Measurements from ENCODE around the gene FAM170A. TPM values are rescaled to one million over a fixed set of nuclear protein-coding genes. Genes with fewer than 3 reads are reported as not detected.

Gene FAM170A
- polyA plus RNA-seq, 1 experiment: not detected

- H3K4me3 ChIP-seq (ENCODE audit: low read depth, low read length): no peak overlapping the region
- ChIA-PET POLR2A (no interaction called here), CTCF (no interaction called here)
- TF ChIP-seq CTCF (IDR thresholded peaks at IDR 0.05; ENCODE audit: insufficient read depth, low read depth, low read length): no peak
- no peaks in the 10 kb centered on the region for H3K36me3 ChIP-seq (ENCODE audit: control insufficient read depth, insufficient read depth, low read length)
- no peaks in the 10 kb centered on the region for H3K27me3 ChIP-seq (ENCODE audit: control insufficient read depth, insufficient read depth, low read length)
- DNase-seq (ENCODE audit: low read depth): no peak
These were observed 15.4 kb upstream of the FAM170A start for GRCh38 chr5:119613937-119614336.

GRCh38 chr5:119614838-119615237 lies 14.5 kb upstream of the FAM170A start:
- H3K27me3 ChIP-seq (ENCODE audit: control insufficient read depth, insufficient read depth, low read length): no peaks in the 10 kb centered on the region
- H3K36me3 ChIP-seq (ENCODE audit: control insufficient read depth, insufficient read depth, low read length): no peaks in the 10 kb centered on the region
- no peak for DNase-seq (ENCODE audit: low read depth)
- ChIA-PET CTCF (no interaction called here), POLR2A (no interaction called here)
- no peak overlapping the region for H3K4me3 ChIP-seq (ENCODE audit: low read depth, low read length)
- TF ChIP-seq CTCF (IDR thresholded peaks at IDR 0.05; ENCODE audit: insufficient read depth, low read depth, low read length): no peak

- H3K36me3 ChIP-seq (ENCODE audit: control insufficient read depth, insufficient read depth, low read length): no peaks in the 10 kb centered on the region
- CTCF ChIA-PET: no interaction called here
- TF ChIP-seq CTCF (IDR thresholded peaks at IDR 0.05; ENCODE audit: insufficient read depth, low read depth, low read length): no peak
- H3K27me3 ChIP-seq (ENCODE audit: control insufficient read depth, insufficient read depth, low read length): no peaks in the 10 kb centered on the region
- no peak overlapping the region for H3K4me3 ChIP-seq (ENCODE audit: low read depth, low read length)
- POLR2A ChIA-PET: no interaction called here
- DNase-seq (ENCODE audit: low read depth): no peak
These were observed 3.3 kb upstream of the FAM170A start for GRCh38 chr5:119626086-119626485.

- Histone ChIP-seq H3K4me3 (ENCODE audit: low read depth, low read length) (no peak overlapping the region), H3K36me3 (ENCODE audit: control insufficient read depth, insufficient read depth, low read length) (no peaks in the 10 kb centered on the region), H3K27me3 (ENCODE audit: control insufficient read depth, insufficient read depth, low read length) (no peaks in the 10 kb centered on the region)
- DNase-seq (ENCODE audit: low read depth): no peak
- POLR2A ChIA-PET: no interaction called here
- CTCF ChIA-PET: no interaction called here
- no peak for TF ChIP-seq CTCF (IDR thresholded peaks at IDR 0.05; ENCODE audit: insufficient read depth, low read depth, low read length)
These were observed 1.5 kb downstream of the FAM170A start for GRCh38 chr5:119630752-119631440.

GRCh38 chr5:119631660-119632059 lies 2.3 kb downstream of the FAM170A start:
- no peaks in the 10 kb centered on the region for H3K36me3 ChIP-seq (ENCODE audit: control insufficient read depth, insufficient read depth, low read length)
- no peak for TF ChIP-seq CTCF (IDR thresholded peaks at IDR 0.05; ENCODE audit: insufficient read depth, low read depth, low read length)
- DNase-seq (ENCODE audit: low read depth): no peak
- H3K27me3 ChIP-seq (ENCODE audit: control insufficient read depth, insufficient read depth, low read length): no peaks in the 10 kb centered on the region
- CTCF ChIA-PET: no interaction called here
- no peak overlapping the region for H3K4me3 ChIP-seq (ENCODE audit: low read depth, low read length)
- POLR2A ChIA-PET: no interaction called here

Data from BJ (cell line).